Measurements from ENCODE around the gene FBLN1.
"Not testable (repeated sequence)": the region's sequence is repeated elsewhere in the genome, so short reads cannot be mapped to it uniquely, and the experiment has no call there.

The FBLN1 gene

DNA sequence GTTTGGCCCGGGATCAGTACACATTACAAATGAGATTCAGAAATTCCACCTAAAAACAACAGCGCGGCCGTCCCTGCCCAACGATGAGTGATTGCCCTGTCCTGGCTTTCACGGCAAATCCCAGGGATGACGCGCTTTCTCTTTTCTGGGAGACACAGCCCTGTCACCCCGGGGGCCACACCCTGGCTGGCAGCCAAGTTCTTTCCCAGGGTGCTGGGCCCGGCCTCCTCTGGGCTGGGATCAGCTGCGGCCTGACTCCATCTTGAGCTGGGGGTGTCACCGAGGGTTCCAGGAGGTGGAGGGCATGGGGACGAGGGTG, 82.7 kb downstream of the FBLN1 start:
- peak; percentile 73 for DNase-seq (ENCODE audit: low read depth)
- H3K4me3 ChIP-seq (ENCODE audit: low read length) = no peak overlapping the region

DNA sequence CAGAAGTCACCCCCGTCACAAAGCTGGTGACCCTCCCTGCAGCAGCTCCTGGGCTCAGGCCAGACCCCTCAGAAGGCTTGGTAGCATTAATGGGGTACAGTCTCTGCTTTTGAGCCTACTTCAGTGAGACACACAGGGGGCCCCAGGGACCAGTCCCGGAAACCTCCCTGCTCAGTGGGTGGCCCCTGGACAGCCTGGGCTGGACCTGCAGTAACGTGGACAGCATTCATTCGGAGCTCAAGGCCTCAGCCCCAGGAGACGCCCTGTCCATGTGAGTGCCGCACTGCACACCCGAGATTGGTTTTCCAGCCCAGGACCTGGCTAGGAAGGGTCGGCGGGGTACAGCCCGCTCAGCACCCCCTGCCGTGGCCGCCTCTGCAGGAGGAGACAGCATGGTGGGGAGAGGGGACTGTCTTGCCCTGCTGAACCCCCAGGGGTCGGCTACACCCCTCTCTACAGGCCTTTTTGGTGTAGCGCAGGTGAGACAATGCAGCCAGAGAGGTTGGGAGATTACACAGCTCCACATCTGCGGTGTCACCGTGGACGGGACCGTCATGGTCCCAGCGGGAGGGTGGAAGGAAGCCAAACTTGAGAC, 83.4 kb downstream of the FBLN1 start:
- TF ChIP-seq, protein P1, sequence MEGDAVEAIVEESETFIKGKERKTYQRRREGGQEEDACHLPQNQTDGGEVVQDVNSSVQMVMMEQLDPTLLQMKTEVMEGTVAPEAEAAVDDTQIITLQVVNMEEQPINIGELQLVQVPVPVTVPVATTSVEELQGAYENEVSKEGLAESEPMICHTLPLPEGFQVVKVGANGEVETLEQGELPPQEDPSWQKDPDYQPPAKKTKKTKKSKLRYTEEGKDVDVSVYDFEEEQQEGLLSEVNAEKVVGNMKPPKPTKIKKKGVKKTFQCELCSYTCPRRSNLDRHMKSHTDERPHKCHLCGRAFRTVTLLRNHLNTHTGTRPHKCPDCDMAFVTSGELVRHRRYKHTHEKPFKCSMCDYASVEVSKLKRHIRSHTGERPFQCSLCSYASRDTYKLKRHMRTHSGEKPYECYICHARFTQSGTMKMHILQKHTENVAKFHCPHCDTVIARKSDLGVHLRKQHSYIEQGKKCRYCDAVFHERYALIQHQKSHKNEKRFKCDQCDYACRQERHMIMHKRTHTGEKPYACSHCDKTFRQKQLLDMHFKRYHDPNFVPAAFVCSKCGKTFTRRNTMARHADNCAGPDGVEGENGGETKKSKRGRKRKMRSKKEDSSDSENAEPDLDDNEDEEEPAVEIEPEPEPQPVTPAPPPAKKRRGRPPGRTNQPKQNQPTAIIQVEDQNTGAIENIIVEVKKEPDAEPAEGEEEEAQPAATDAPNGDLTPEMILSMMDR (conservative IDR thresholded peaks at IDR 0.05; ENCODE audit: low read length) = no peak
- no peak overlapping the region for H3K4me3 ChIP-seq (ENCODE audit: low read length)
- DNase-seq (ENCODE audit: low read depth) = no peak

More for the DNA sequence above, 82.7 kb downstream of the FBLN1 start:
- TF ChIP-seq, protein P1 (conservative IDR thresholded peaks at IDR 0.05; ENCODE audit: low read length) = no peak

DNA sequence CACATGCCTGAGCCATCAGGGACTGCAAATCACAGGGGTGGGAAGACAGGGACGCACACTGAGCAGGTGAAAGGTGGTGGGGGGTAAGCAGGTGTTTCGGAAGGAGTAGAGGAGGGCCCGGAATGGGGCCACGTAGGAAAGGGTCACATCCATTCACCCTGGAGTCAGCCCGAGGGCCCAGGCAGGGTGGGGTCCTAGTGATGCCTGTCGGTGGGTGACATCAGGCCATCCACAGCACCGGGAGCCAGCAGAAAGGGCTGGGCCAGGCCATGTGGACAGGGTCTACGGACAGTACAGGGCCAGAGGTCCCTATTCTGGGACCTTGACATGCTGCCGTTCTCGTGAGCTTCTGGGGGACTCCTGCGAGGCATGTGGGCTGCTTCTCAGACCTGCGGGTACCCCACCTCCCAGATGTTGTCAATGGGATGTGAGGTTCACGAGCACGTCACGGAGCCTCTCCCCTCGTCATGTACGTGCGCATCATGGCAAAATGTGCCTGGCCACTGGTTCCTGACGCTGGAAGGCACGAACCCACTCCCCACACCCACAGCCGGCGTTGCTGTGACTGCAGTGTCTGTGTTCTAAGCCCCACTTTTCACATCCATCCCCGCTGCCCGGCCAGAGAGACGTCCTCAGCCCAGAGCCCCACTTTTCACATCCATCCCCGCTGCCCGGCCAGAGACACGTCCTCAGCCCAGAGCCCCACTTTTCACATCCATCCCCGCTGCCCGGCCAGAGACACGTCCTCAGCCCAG, 84.1 kb downstream of the FBLN1 start:
- no peak for DNase-seq (ENCODE audit: low read depth)
- TF ChIP-seq, protein P1 (conservative IDR thresholded peaks at IDR 0.05; ENCODE audit: low read length) = no peak
- no peak overlapping the region for H3K4me3 ChIP-seq (ENCODE audit: low read length)

GRCh38 chr22:45587638-45588505, 85.2 kb downstream of the FBLN1 start:
- peak; percentile 48 for DNase-seq (ENCODE audit: low read depth)
- H3K4me3 ChIP-seq (ENCODE audit: low read length) = no peak overlapping the region
- TF ChIP-seq, protein P1 (conservative IDR thresholded peaks at IDR 0.05; ENCODE audit: low read length) = no peak

DNA sequence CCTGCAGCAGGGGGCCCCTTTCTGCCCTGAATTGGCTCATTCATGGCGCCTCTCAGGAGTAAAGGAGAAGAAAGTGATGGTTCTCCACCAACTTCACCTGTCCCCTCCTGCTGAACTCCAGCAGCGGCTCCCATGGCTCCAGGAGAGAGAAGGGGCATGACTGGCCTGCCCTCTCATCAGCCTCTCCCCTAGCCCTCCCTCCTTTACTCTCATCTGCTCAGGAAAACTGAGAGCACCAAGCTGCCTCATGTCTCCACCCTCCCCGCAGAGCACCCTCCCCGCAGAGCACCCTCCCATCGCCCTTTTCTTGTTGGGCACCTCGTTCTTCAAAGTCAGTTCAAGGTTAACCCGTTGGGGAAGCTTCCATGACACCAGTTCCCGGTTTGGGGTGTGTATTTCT, 86.9 kb downstream of the FBLN1 start:
- TF ChIP-seq, protein P1 (conservative IDR thresholded peaks at IDR 0.05; ENCODE audit: low read length) = no peak
- H3K4me3 ChIP-seq (ENCODE audit: low read length) = no peak overlapping the region
- no peak for DNase-seq (ENCODE audit: low read depth)

GRCh38 chr22:45590262-45590661, 87.6 kb downstream of the FBLN1 start:
- TF ChIP-seq, protein P1 (conservative IDR thresholded peaks at IDR 0.05; ENCODE audit: low read length) = no peak
- no peak for DNase-seq (ENCODE audit: low read depth)
- no peak overlapping the region for H3K4me3 ChIP-seq (ENCODE audit: low read length)

DNA sequence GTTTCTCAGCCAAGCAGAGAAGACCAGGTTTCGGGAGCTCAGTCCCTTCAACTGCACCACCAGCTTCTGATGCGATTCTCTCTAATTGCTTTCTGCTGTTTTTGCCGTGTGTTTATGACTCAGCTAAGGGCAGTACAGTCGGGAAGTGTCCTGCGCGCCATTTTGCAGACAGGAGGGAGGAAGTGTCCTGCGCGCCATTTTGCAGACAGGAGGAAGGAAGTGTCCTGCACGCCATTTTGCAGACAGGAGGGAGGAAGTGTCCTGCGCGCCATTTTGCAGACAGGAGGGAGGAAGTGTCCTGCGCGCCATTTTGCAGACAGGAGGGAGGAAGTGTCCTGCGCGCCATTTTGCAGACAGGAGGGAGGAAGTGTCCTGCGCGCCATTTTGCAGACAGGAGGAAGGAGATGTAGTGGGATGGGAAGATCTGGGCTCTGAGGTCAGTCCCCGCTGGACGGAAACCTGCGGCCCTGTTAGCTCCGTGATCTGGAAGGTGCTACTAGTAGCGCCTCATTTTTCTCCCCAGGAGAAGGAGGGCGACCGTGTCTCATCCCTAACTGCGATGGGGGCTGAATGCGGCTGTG, 89.0 kb downstream of the FBLN1 start:
- not testable (repeated sequence) for H3K4me3 ChIP-seq (ENCODE audit: low read length); DNase-seq (ENCODE audit: low read depth)

All from AG10803 (cell line).